ENCODE data around the gene DNAJB8. TPM values are rescaled to one million over a fixed set of nuclear protein-coding genes. Genes with fewer than 3 reads are reported as not detected.

DNAJB8 gene
- total RNA-seq, 1 experiment from 2014 or later, result not detected

DNA sequence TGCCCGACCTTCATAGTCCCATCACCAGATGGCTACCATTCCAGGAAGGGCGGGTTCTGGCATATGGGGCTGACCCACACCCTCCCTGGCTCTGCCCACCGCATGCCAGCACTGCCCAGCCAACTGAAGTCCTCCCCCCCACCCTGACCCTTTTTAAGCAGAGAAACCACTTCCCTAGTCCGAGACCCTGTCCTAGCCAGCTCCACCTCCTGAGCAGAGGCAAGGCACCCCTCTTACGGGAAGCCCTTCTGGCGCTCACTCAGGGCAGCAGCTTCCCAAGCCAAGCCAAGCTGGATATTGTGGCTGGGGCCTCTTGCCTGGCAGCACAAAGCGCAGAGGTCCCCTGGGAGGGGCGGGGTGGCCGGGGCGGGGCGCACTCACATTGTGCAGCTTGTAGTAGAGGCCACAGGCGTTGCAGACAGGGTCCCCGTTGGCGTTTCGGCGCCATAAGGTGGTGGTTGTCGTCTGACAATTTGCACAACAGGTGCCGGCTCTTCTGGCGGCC, 14.8 kb upstream of the DNAJB8 start:
- H3K4me3 ChIP-seq (ENCODE audit: low read depth, low read length, poor library complexity, severe bottlenecking), result no peak overlapping the region
- POLR2A ChIA-PET (ENCODE audit: low non-redundant PET), result no interaction called here
- H3K36me3 ChIP-seq (ENCODE audit: insufficient read depth, low read length, poor library complexity, severe bottlenecking), result peaks cover 8% of the 10 kb centered on the region
- no TSS peak for BruUV-seq (replicated peaks)
- CTCF ChIA-PET, result no interaction called here
- H3K4me1 ChIP-seq (ENCODE audit: insufficient read depth, low read length, poor library complexity, severe bottlenecking), result no peaks in the 10 kb centered on the region
- H3K27me3 ChIP-seq (replicated peaks; ENCODE audit: insufficient read depth, low read depth, low read length, poor library complexity), result no peaks in the 10 kb centered on the region
- TF ChIP-seq EZH2 (IDR thresholded peaks at IDR 0.05; ENCODE audit: borderline replicate concordance, low read depth, low read length, poor library complexity, severe bottlenecking), result no peak
- TF ChIP-seq, protein P1, sequence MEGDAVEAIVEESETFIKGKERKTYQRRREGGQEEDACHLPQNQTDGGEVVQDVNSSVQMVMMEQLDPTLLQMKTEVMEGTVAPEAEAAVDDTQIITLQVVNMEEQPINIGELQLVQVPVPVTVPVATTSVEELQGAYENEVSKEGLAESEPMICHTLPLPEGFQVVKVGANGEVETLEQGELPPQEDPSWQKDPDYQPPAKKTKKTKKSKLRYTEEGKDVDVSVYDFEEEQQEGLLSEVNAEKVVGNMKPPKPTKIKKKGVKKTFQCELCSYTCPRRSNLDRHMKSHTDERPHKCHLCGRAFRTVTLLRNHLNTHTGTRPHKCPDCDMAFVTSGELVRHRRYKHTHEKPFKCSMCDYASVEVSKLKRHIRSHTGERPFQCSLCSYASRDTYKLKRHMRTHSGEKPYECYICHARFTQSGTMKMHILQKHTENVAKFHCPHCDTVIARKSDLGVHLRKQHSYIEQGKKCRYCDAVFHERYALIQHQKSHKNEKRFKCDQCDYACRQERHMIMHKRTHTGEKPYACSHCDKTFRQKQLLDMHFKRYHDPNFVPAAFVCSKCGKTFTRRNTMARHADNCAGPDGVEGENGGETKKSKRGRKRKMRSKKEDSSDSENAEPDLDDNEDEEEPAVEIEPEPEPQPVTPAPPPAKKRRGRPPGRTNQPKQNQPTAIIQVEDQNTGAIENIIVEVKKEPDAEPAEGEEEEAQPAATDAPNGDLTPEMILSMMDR (conservative IDR thresholded peaks at IDR 0.05; ENCODE audit: low read depth, low read length), result no peak
- intact Hi-C loops (cut with micrococcal nuclease; ENCODE audit: unreplicated experiment), result no loop called here
- no peak for DNase-seq (ENCODE audit: low spot score)
- H3K27ac ChIP-seq (ENCODE audit: low read depth, low read length, poor library complexity, severe bottlenecking), result no peak overlapping the region
- H3K9me3 ChIP-seq (ENCODE audit: low read depth, low read length, poor library complexity, severe bottlenecking), result no peaks in the 10 kb centered on the region

GRCh38 chr3:128480717-128481437, 14.2 kb upstream of the DNAJB8 start:
- intact Hi-C loops (cut with micrococcal nuclease; ENCODE audit: unreplicated experiment), result no loop called here
- ChIA-PET CTCF (no interaction called here), POLR2A (ENCODE audit: low non-redundant PET) (no interaction called here)
- H3K4me3 ChIP-seq (ENCODE audit: low read depth, low read length, poor library complexity, severe bottlenecking), result no peak overlapping the region
- no peak for DNase-seq (ENCODE audit: low spot score)
- H3K9me3 ChIP-seq (ENCODE audit: low read depth, low read length, poor library complexity, severe bottlenecking), result no peaks in the 10 kb centered on the region
- TF ChIP-seq, protein P1 (conservative IDR thresholded peaks at IDR 0.05; ENCODE audit: low read depth, low read length), result no peak
- TF ChIP-seq EZH2 (IDR thresholded peaks at IDR 0.05; ENCODE audit: borderline replicate concordance, low read depth, low read length, poor library complexity, severe bottlenecking), result no peak
- no peaks in the 10 kb centered on the region for H3K4me1 ChIP-seq (ENCODE audit: insufficient read depth, low read length, poor library complexity, severe bottlenecking)
- BruUV-seq (replicated peaks), result no TSS peak
- H3K36me3 ChIP-seq (ENCODE audit: insufficient read depth, low read length, poor library complexity, severe bottlenecking), result peaks cover 8% of the 10 kb centered on the region
- H3K27me3 ChIP-seq (replicated peaks; ENCODE audit: insufficient read depth, low read depth, low read length, poor library complexity), result no peaks in the 10 kb centered on the region
- no peak overlapping the region for H3K27ac ChIP-seq (ENCODE audit: low read depth, low read length, poor library complexity, severe bottlenecking)

- Histone ChIP-seq H3K27ac (ENCODE audit: low read depth, low read length, poor library complexity, severe bottlenecking) (no peak overlapping the region), H3K4me3 (ENCODE audit: low read depth, low read length, poor library complexity, severe bottlenecking) (no peak overlapping the region), H3K36me3 (ENCODE audit: insufficient read depth, low read length, poor library complexity, severe bottlenecking) (peaks cover 8% of the 10 kb centered on the region), H3K9me3 (ENCODE audit: low read depth, low read length, poor library complexity, severe bottlenecking) (no peaks in the 10 kb centered on the region), H3K27me3 (replicated peaks; ENCODE audit: insufficient read depth, low read depth, low read length, poor library complexity) (no peaks in the 10 kb centered on the region), H3K4me1 (ENCODE audit: insufficient read depth, low read length, poor library complexity, severe bottlenecking) (no peaks in the 10 kb centered on the region)
- ChIA-PET POLR2A (ENCODE audit: low non-redundant PET) (no interaction called here), CTCF (no interaction called here)
- TF ChIP-seq EZH2 (IDR thresholded peaks at IDR 0.05; ENCODE audit: borderline replicate concordance, low read depth, low read length, poor library complexity, severe bottlenecking), result no peak
- TF ChIP-seq, protein P1 (conservative IDR thresholded peaks at IDR 0.05; ENCODE audit: low read depth, low read length), result no peak
- BruUV-seq (replicated peaks), result no TSS peak
- intact Hi-C loops (cut with micrococcal nuclease; ENCODE audit: unreplicated experiment), result no loop called here
- no peak for DNase-seq (ENCODE audit: low spot score)
These were observed 13.6 kb upstream of the DNAJB8 start for GRCh38 chr3:128480278-128480677.

Data from A673 (cell line).